HG03097 (cell line): ENCODE results near the gene SELP.
"Not testable (repeated sequence)": the region's sequence is repeated elsewhere in the genome, so short reads cannot be mapped to it uniquely, and the experiment has no call there.

ENCODE experiments used
- ATAC-seq: cut with Tn5 transposase; IDR thresholded peaks from one replicate; pipeline ENCODE4 v1.9.1; 2021; ENCODE audit not compliant: unreplicated experiment, low FRiP score

The SELP gene

DNA sequence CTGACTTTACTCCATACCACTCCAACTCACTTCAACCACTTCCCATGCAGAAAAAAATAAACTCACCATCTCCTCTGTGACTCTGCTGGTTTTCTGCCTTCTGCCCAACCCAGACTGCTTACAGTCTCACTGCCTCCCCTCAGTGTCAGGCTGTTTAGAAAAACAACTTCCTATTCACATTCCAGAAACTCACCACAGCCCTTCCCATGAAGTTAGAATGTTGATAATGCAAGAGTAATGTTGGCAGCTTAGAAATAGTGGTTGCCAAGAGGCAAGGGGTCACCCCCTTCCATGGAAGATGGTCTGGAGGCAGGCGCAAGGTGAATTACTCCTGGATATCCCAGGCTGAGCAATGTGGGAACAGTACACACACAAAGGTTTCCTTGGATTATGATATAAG is at the start of gene SELP:
Gene SELP, minus strand, starts transcription at position 119 of the 400 bp plus-strand sequence. Its CDS starts 50 bp downstream, at position 69.
- ATAC-seq, result no peak

DNA sequence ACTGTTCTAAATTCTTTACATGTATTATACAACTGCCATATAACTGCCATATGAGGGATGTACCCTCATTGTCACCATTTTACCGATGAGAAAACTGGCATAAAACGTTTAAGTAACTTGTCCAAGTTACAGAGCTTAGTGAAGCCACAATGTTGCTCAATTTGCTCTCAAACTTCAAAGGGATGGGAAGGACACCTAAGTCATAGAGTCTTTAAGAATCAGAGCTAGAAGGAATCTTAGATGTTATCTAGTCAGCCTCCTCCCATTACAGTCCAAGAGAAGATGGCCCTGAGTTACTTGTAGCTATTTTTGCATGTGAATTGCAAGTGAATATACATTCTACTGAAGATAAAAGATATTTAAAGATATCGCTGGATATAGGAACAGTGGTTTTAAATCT is 49.8 kb upstream of the SELP start:
- ATAC-seq, result no peak

DNA sequence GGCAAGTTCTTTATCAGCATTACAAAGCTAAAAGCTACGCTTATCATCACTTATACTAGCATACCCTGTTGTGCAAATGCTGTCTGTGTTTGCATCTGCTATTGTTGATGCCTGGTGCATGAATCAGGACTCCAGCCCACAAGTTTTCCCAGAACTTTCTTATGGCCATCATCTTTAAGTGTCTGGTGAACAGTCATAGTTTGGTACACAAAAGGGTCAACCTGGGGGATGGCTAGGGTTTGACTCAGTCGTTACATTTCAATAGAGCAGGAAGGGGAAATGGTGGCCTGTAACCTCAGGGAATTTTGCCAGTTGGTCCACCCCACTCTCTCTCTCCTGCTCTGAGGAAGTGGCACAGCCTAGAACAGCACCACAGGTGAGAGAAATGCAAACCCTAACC is 46.1 kb upstream of the SELP start:
- ATAC-seq, result no peak

DNA sequence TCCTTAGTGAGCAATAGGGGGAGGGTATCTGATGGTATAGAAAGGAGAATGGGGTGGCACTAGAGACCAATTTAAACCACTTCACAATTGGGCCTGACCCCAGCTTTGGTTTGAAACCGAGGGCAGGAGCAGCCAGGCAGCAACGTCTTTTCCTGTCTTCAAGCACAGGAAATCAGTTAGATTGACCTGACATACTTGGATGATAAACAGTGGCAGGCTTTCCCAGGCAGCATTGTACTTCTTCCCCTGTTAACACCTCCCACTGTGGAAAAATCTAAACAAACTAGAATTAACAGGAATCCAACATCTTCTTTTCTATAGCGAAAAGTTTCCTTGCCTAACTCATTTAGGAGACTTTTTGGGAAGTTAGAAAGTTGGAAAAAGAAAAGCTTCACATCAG is 40.9 kb upstream of the SELP start:
- no peak for ATAC-seq

DNA sequence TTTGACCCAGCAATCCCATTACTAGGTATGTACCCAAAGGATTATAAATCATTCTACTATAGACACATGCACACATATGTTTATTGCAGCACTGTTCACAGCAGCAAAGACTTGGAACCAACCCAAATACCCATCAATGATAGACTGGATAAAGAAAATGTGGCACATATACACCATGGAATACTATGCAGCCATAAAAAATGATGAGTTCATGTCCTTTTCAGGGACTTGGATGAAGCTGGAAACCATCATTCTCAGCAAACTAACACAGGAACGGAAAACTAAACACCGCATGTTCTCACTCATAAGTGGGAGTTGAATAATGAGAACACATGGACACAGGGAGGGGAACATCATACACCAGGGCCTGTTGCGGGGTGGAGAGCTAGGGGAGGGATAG is 40.3 kb upstream of the SELP start:
- ATAC-seq, result not testable (repeated sequence)

DNA sequence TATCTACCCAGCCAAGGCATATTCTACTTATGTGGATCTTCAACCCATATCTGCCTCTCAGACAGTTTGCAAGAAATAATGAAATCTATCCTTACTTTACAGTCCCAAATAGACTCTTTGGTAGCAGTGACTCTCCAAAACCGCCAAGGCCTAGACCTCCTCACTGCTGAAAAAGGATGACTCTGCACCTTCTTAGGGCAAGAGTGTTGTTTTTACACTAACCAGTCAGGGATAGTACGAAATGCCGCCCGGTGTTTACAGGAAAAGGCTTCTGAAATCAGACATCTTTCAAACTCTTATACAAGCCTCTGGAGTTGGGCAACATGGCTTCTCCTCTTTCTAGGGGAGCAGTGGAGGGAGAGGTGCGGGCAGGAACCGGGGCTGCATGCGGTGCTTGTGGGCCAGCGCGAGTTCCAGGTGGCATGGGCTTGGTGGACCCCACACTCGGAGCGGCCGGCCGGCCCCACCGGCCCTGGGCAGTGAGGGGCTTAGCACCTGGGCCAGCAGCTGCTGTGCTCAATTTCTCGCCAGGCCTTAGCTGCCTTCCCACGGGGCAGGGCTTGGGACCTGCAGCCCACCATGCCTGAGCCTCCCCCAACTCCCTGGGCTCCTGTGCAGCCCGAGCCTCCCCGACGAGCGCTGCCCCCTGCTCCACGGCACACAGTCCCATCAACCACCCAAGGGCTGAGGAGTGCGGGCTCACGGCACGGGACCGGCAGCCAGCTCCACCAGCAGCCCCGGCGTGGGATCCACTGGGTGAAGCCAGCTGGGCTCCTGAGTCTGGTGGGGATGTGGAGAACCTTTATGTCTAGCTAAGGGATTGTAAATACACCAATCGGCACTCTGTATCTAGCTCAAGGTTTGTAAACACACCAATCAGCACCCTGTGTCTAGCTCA is 38.0 kb upstream of the SELP start:
- not testable (repeated sequence) for ATAC-seq

DNA sequence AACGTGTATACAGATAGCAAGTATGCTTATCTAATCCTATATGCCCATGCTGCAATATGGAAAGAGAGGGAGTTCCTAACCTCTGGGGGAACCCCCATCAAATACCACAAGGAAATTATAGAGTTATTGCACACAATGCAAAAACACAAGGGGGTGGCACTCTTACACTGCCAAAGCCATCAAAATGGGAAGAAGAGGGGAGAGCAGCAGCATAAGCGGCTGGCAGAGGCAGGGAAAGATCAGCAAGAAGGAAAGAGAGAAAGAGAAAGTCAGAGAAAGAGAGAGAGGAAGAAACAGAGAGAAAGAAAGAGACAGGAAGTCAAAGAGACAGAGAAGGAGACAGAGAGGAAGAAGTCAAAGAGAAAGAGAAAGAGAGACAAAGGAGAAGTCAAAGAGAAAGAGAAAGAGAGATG is 37.3 kb upstream of the SELP start:
- ATAC-seq, result not testable (repeated sequence)

DNA sequence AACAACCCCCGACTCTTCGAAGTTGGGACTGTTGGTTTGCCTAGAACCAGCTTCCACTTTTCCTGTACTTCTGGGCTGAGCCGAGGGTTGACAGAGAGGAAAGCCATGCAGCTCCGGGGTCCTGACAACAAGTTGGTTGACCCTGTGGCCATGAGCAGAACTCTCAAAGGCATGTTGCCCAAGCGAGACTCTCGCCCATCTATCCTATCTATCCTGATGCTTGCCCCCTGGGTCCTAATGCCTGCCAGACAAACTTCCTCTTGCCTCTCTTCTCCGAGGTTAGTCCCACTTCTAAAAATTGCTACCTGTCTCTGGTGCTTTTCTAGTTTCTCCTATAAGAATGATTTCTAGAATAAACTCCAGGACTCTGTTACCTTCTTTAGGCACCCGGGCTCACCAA is 32.8 kb upstream of the SELP start:
- ATAC-seq, result not testable (repeated sequence)

DNA sequence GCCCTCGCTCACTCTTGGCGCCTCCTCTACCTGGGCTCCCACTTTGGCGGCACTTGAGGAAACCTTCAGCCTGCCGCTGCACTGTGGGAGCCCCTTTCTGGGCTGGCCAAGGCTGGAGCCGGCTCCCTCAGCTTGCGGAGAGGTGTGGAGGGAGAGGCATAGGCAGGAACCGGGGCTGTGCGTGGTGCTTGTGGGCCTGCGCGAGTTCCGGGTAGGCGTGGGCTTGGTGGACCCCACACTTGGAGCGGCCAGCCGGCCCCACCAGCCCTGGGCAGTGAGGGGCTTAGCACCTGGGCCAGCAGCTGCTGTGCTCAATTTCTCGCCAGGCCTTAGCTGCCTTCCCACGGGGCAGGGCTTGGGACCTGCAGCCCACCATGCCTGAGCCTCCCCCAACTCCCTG is 31.1 kb upstream of the SELP start:
- ATAC-seq, result not testable (repeated sequence)

DNA sequence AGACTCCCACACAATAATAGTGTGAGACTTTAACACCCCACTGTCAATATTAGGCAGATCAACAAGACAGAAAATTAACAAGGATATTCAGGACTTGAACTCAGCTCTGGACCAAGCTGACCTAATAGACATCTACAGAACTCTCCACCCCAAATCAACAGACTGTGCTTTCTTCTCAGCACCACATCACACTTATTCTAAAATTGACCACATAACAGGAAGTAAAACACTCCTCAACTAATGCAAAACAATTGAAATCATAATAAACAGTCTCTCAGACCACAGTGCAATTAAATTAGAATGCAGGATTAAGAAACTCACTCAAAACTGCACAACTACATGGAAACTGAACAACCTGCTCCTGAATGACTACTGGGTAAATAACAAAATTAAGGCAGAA is 28.9 kb upstream of the SELP start:
- ATAC-seq, result not testable (repeated sequence)

DNA sequence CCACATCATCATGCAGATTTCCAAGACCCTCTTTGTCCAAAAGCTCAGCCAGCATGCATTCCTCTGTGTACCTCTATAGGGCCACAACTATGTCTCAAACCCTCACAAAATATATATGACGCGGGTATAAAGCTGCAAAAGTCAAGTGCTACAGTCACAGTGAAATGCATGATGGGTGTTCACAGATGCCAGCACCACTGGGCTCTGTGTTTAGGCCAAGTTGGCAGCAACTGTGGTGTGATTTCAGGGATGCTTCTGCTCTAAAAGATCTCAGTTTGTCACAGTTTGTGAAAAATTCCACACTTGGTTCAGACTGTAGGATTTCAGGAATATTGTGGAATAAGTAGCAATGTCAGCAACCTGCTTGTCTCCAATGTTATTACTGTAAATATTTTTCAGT is 23.9 kb upstream of the SELP start:
- no peak for ATAC-seq

DNA sequence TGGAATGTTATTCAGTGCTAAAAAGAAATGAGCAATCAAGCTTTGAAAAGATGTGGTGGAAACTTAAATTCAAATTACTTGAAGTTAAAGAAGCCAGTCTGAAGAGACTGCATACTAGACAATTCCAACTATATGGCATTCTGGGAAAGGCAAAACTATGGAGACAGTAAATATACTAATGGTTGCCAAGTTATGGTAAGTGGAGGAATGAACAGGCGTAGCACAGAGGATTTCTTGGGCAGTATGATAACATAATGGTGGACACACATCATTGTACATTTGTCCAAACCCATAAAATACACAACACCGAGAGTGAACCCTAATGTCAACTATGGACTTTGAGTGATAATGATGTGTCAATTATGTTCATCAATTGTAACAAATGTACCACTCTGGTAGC is 21.1 kb upstream of the SELP start:
- no peak for ATAC-seq

DNA sequence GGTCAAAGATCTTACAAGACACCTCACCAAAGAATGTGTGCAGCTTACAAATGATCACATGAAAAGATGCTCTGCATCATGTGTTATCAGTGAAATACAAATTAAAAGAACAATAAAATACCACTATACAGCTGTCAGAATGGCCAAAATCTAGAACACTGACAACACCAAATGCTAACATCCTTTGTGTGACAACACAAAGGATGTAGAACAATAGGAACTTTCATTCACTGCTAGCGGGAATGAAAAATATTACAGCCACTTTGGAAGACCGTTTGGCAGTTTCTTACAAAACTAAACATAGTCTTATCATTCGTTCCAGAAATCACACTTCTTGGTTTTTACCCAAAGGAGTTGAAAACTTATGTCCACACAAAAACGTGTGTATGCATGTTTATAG is 20.6 kb upstream of the SELP start:
- no peak for ATAC-seq

DNA sequence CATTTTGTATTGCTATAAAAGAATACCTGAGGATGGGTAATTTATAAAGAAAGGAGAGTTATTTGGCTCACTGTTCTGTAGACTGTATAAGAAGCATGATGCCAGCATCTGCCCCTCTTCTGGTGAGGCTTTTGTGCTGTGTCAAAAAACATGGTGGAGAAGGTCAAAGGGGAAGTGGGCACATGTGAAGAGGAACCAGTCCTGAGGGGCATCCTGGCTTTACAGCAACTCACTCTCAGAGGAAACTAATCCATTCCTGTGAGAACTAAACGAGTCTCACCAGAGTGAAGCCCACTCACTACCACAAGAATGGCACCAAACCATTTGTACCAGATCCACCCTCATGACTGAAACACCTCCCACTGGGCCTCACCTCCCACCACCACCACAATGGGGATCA is 18.8 kb upstream of the SELP start:
- no peak for ATAC-seq

DNA sequence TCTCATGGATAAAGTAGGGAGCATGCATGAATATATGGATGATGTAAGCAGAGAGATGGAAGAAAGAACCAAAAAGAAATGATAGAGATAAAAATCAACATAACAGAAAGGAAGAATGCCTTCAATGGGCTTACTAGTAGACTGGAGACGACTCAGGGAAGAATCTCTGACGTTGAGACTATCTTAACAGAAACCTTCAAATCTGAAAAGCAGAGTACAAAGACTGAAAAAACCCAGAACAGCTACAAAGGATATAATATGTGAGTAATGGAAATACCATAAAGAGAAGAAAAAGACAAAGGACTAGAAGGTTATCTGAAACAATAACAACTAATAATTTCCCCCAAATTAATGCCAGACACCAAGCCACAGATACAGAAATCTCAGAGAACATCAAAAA is 18.3 kb upstream of the SELP start:
- no peak for ATAC-seq

DNA sequence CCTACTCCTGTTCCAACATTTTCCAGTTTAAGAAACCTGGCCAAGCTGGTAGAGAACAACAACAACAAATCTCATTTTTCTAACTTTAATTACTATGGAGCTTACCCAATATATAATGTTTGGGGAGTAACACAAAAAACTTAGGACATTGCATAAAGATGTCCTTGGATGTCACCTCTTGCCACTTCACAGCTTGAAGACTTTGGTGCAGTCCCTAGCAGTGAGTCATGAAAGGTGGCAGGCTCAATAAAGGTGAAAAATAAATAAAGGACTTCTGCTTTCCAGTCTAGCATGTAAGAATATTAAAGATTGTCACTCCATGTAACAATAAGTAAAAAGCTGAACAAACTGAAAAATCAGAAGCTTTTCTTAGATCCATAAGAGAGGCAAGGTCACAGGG is 17.6 kb upstream of the SELP start:
- ATAC-seq, result no peak

DNA sequence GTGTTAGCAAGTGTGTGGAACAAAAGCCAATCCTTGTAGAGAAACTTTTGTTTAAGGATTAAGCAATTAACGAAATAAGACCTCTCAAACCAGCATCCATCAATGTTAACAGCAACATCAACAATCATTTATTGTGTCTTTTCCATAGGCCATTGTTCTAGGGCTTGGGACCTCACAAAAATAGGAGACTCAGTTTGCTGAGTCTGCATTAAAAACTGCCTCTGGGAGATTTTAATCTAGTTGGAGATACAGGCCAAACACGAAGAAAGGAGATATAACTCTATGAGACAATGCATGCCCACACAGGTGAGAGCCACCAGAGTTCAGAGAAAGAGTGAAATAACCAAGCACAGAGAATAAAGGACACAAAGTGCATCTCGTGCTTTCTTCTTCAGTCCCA is 14.4 kb upstream of the SELP start:
- ATAC-seq, result no peak

DNA sequence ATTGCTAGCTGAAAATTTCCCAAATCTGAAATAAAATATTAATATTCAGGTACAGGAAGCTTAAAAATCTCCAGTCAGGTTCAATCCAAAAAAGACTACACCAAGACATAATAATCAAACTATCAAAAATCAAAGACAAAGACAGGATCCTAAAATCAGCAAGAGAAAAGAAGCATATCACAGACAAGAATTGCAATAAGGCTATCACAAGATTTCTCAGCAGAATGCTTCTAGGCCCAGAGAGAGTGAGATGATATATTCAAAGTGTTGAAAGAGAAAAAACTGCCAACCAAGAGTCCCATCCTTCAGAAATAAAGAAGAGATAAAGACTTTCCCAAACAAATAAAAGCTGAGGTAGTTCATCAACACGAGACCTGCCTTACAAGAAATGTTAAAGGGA is 5.0 kb upstream of the SELP start:
- ATAC-seq, result no peak

DNA sequence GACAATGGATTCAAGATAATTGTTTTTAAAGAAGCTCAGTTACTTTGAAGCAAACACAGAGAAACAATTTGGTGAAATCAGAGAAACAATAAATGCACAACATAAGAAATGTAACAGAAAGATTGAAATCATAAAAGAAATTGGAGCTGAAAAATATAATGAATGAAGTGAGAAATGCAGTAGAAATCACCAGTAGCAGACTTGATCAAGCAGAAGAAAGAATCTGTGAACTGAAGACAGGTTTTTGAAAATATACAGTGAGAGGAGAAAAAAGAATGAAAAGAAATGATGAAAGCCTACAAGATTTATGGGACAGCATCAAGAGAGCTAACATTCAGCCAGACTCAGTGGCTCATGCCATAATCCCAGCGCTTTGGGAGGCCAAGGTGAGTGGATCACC is 4.2 kb upstream of the SELP start:
- ATAC-seq, result no peak

DNA sequence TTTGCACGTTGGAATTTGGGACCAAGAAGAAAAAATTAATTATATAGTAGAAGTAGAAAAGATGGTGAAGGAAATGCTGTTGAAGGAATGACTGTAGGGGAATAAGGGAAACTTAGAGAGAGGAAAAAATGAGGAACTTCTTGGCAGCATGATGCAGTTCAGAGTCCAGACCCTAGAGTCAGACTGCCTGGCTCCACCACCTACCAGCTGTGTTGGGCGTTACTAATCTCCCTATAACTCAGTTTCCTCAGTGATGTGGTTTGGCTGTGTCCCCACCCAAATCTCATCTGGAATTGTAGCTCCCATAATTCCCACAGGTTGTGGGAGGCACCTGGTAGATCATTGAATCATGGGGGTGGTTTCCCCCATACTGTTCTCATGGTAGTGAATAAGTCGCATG is 1.3 kb upstream of the SELP start:
- no peak for ATAC-seq

DNA sequence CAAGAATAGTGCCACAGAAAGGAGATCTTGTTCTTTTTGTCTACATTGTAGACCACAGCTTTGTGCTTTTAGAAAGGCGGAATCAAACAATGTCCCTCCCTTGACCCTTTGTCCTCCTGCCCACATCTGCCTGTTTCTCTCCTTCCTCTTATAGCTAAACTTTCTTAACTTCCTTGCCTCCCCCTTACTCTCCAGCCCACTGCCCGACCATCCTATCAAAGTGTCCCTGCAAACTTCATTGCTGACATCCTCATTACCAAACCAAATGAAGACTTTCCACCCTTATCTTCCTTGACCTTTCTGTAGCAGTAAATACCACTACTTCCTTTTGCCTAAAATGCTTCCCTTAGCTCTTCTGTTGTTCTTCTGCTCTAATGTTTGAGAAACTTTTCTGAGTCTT is 5.0 kb downstream of the SELP start:
- no peak for ATAC-seq

DNA sequence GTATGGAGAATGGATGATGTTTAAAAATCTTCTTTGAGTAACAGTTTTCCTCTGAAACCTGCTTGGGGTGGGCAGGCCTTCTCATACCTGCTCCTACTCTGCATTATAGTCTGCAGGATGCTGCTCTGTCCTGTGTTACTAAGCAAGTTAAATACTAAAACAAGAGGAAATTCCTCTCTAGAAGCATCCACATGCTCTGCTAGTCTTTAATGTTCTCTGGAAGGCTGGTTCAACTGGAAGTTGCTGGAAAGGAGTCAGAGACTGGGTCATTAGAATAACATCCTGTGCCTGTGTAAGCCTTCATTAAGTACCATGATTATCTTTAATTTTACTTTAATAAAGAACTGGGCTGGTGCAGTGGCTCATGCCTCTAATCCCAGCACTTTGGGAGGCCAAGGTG is 5.8 kb downstream of the SELP start:
- ATAC-seq, result no peak
